Epithelial cell of proximal tubule (primary cell): ENCODE data around the gene ORC1. TPM values are rescaled to one million over a fixed set of nuclear protein-coding genes. Genes with fewer than 3 reads are reported as not detected.

Experiments used
- DNase-seq: peaks from one replicate; pipeline ENCODE4 v3.0.0-alpha.2; 2011; ENCODE audit warnings: low read depth
- H3K4me3 ChIP-seq: 2 replicates; pipeline ENCODE4 v1.5.1; 2011; ENCODE audit warnings: low read depth, mild to moderate bottlenecking, low read length
- CTCF ChIP-seq: conservative IDR thresholded peaks from 2 replicates; pipeline ENCODE4 v1.5.1; 2012; ENCODE audit warnings: low read depth, mild to moderate bottlenecking, low read length
- total RNA-seq: library from RNA; depleted of rRNA; stranded (reverse); fragments of >200 nt; gene quantifications from 2 replicates; pipeline ENCODE4 v1.2.3, GENCODE V29; 2015

Gene ORC1
- total RNA-seq, 1 donor from 2014 or later = 13.0 TPM

- no peak for DNase-seq
- TF ChIP-seq CTCF = no peak
- no peak overlapping the region for H3K4me3 ChIP-seq
Observed at GRCh38 chr1:52416811-52417210, 12.6 kb upstream of the ORC1 start.

- no peak overlapping the region for H3K4me3 ChIP-seq
- no peak for TF ChIP-seq CTCF
- no peak for DNase-seq
Observed at GRCh38 chr1:52414942-52415341, 10.7 kb upstream of the ORC1 start.

- no peak for TF ChIP-seq CTCF
- DNase-seq = no peak
- H3K4me3 ChIP-seq = no peak overlapping the region
Observed at GRCh38 chr1:52413410-52413989, 9.3 kb upstream of the ORC1 start.

- no peak for DNase-seq
- no peak for TF ChIP-seq CTCF
- peak overlapping the region; percentile 93 for H3K4me3 ChIP-seq
Observed at GRCh38 chr1:52404975-52405338, 734 bp upstream of the ORC1 start.

GRCh38 chr1:52403566-52404115 is 582 bp downstream of the ORC1 start:
- DNase-seq = peak; percentile 33
- H3K4me3 ChIP-seq = peak overlapping the region; percentile 93
- no peak for TF ChIP-seq CTCF

- no peak for TF ChIP-seq CTCF
- DNase-seq = peak; percentile 47
- peak overlapping the region; percentile 93 for H3K4me3 ChIP-seq
Observed at GRCh38 chr1:52402860-52403240, 1.4 kb downstream of the ORC1 start.

- no peak for DNase-seq
- H3K4me3 ChIP-seq = no peak overlapping the region
Observed at GRCh38 chr1:52400131-52400530, 4.1 kb downstream of the ORC1 start.

More at GRCh38 chr1:52400131-52400530, 4.1 kb downstream of the ORC1 start:
- TF ChIP-seq CTCF = no peak
